Measurements from ENCODE around the gene CCDC107. TPM values are rescaled to one million over a fixed set of nuclear protein-coding genes. Genes with fewer than 3 reads are reported as not detected.

The CCDC107 gene
- total RNA-seq, 2 donors from 2014 or later = 38.5 to 64.3 TPM

GRCh38 chr9:35686222-35687203 is 28.4 kb downstream of the CCDC107 start:
- Histone ChIP-seq H3K27me3 (no peaks in the 10 kb centered on the region), H3K9me3 (no peaks in the 10 kb centered on the region), H3K36me3 (peaks cover 50% of the 10 kb centered on the region), H3K4me1 (peaks cover 0 to 56% of the 10 kb centered on the region in 2 donors), H3K4me3 (peak overlapping the region; percentile 70 to 74), H3K27ac (peak overlapping the region; percentile 97 to 99)
- no peak for TF ChIP-seq CTCF (IDR thresholded peaks at IDR 0.05)
- DNase-seq (ENCODE audit: low spot score) = no peak

GRCh38 chr9:35687306-35687705 is 29.2 kb downstream of the CCDC107 start:
- DNase-seq (ENCODE audit: low spot score) = no peak
- Histone ChIP-seq H3K27ac (peak overlapping the region; percentile 97 to 99), H3K27me3 (no peaks in the 10 kb centered on the region), H3K36me3 (peaks cover 50% of the 10 kb centered on the region), H3K4me3 (peak overlapping the region; percentile 70 to 74), H3K4me1 (peaks cover 0 to 56% of the 10 kb centered on the region in 2 donors), H3K9me3 (no peaks in the 10 kb centered on the region)
- no peak for TF ChIP-seq CTCF (IDR thresholded peaks at IDR 0.05)

DNA sequence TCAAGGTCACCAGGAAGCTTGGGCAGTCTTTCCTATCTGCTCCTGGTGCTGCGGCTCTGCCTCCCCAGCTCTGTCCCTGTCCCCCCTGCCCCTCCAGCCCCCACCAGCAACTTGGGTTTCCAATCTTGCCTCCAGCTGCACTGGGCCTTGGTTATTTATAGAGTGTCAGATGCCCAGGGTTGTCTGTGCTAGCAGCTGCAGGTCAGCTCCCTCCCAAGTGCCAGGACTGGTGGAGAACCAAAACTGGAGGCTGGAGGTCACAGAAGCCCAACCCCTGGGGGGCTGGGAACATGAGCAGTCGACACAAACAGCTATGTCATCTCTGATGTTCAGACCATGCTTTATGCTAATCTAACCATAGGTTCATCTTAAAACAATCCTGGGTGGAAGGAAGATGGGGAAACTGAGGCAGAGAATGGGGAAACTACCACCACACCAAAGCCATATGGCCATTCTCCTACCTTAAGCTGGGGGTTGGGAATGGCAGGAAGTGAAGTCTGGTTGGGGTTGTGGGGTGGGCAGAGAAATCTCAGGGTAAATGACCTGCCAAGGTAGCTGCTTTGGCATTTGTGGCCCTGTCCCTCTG is 30.0 kb downstream of the CCDC107 start:
- no peak for DNase-seq (ENCODE audit: low spot score)
- peaks cover 0 to 56% of the 10 kb centered on the region in 2 donors for H3K4me1 ChIP-seq
- peaks cover 43% of the 10 kb centered on the region for H3K36me3 ChIP-seq

GRCh38 chr9:35688558-35689541 is 30.8 kb downstream of the CCDC107 start:
- DNase-seq (ENCODE audit: low spot score) = no peak
- Histone ChIP-seq H3K27me3 (no peaks in the 10 kb centered on the region), H3K27ac (peak overlapping the region; percentile 97 to 99), H3K4me3 (peak overlapping the region; percentile 70 to 74), H3K36me3 (peaks cover 36% of the 10 kb centered on the region), H3K4me1 (peaks cover 0 to 56% of the 10 kb centered on the region in 2 donors), H3K9me3 (no peaks in the 10 kb centered on the region)
- TF ChIP-seq CTCF (IDR thresholded peaks at IDR 0.05) = no peak

More for the DNA sequence above, 30.0 kb downstream of the CCDC107 start:
- no peaks in the 10 kb centered on the region for H3K27me3 ChIP-seq
- H3K9me3 ChIP-seq = no peaks in the 10 kb centered on the region
- H3K27ac ChIP-seq = peak overlapping the region; percentile 97 to 99
- no peak for TF ChIP-seq CTCF (IDR thresholded peaks at IDR 0.05)
- H3K4me3 ChIP-seq = peak overlapping the region; percentile 70 to 74

Measured in right atrium auricular region (tissue), 2 donors.